NCI-H2081 treated with DMSO at 0.1 percent for 48 hours (cell line): Measurements from ENCODE around the gene CD7.
A peak's percentile ranks its signal among the peaks of the same experiment; 100 is the strongest.

ENCODE experiments used
- DNase-seq: peaks from one replicate; lab custom pipeline; 2025; lab: John Stamatoyannopoulos, UW

The CD7 gene

DNA sequence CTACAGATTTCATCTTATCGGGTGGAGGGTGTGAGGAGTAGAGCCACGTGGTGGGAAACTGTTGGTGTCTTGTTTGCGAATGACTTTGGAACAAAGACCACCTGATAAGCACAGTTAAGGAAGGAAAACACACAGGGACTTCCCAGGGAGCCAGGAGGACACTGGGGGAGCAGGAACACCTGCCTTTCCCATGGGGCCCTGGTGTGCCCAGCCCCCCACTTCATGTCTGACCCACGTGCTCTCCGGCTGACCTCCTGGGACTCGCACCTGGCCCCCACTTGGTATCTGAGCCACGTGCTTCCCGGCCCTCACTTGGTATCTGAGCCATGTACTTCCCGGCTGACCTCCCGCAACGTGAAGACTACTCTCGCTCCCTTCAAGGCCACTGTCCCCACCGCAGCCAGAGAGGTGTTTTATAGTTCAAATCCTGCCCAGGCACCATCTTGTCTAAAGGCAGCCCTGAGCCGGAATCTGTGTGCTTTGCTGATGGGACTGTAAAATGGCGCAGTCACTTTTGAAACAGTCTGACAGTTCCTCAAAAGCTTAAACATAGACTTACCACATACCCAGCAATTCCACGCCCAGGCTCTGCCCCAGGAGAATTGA lies 38.5 kb downstream of the CD7 start:
- no peak for DNase-seq

DNA sequence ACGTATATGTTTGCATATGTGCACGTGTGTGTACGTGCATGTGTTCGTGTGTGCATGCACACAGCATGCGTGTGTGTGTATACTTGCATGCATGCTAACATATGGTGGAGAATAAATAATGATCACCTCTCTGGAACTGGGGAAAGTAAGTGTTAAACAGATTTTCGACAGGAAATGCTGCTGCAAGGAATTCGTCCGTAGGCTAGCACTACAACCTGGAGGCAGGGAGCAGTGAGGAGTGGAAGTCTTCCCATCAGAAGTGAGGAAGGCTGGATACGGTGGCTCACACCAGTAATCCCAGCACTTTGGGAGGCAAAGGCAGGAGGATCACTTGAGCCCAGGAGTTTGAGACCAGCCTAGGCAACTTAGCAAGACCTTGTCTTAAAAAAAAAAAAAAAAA lies 39.1 kb downstream of the CD7 start:
- DNase-seq: no peak

DNA sequence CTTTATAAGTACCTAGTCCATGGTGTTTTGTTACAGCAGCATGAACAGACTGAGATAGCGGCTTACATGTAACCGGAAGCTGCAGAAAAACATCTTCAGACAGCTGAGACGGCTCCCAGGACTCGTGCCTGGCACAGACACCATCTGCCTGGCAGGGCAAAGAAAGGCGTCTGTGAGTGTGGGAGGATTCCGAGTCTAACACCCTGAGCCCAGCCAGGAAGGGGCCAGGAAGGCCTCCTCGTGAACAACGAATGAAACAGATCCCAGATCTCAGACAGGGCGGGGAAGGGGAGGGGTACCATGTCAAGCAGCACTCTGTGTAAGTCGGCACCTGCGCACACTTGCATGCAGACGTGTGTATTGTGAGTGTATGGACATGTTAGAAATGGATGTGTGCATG lies 39.6 kb downstream of the CD7 start:
- no peak for DNase-seq

DNA sequence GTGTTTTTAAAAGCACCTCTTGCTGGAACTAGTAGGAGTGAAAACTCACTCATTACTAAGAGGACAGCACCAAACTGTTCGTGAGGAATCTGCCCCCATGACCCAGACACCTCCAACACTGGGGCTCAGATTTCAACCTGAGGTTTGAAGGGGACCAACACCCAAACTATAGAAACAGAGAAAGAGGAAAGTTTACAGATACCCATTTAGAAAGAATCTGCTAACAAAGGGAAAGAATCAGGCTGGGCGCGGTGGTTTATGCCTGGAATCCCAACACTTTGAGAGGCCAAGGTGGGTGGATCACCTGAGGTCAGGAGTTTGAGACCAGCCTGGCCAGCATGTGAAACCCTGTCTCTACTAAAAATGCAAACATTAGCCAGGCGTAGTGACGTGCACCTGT lies 40.5 kb downstream of the CD7 start:
- DNase-seq: no peak

DNA sequence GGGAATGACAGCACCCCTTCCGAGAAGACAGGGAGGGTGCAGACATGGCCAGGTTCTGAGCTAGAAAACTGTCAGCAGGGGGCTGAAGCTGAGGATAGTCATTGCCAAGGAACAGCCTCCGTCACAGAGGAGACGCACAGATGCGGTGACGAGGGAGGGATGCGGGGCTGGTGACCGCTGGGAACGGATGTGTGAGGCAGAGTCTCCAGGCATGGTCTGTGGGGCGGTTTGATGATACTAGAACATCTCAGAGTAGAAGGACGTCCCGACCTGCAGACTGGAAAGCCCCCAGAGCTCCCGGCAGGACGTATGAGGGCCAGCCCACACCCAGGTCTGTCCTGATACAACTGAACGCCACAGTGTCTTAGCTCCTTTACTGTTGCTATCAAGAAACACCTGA lies 42.1 kb downstream of the CD7 start:
- DNase-seq: no peak

DNA sequence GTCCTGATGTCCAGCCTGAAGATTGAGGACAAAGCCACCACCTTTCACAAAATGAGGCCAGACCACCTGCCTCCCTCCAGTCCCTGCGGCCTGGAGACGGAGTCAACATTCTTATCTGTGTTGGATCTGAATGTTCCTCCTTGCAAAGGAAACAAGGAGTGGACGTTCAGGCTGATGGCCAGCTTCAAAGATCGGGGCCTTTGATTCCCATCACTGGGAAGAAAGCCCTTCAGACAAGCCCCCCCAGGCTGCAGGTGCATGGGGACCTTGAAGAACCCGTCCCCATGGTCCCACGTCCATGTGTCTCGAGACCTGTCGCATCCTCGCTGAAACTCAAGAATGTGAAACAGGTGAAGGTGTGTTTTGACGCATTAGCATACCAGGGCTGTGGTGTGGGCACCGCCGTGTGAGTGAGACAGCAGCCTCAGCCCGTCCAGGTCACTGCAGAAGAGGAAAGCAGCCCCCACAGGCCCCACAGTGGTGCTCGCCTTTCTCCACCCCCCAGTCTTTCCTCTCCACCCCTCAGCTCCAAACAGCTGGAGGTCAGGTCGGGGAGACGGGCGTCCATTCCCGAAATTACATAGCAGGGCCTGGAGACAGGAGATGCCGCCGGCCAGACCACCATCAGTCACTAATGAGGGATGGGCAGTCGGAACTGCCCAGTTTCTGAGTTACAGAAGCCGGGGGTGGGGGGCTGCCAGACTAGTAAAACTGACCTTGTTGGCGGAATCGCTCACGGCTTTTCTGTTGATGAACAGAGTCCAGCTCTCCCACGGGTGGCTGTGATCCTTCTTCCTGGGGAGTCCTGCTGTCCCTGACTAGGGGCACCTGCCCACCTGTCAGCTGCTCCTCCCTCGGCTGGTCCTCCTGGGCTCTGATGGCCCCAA lies 43.0 kb downstream of the CD7 start:
- DNase-seq: no peak

DNA sequence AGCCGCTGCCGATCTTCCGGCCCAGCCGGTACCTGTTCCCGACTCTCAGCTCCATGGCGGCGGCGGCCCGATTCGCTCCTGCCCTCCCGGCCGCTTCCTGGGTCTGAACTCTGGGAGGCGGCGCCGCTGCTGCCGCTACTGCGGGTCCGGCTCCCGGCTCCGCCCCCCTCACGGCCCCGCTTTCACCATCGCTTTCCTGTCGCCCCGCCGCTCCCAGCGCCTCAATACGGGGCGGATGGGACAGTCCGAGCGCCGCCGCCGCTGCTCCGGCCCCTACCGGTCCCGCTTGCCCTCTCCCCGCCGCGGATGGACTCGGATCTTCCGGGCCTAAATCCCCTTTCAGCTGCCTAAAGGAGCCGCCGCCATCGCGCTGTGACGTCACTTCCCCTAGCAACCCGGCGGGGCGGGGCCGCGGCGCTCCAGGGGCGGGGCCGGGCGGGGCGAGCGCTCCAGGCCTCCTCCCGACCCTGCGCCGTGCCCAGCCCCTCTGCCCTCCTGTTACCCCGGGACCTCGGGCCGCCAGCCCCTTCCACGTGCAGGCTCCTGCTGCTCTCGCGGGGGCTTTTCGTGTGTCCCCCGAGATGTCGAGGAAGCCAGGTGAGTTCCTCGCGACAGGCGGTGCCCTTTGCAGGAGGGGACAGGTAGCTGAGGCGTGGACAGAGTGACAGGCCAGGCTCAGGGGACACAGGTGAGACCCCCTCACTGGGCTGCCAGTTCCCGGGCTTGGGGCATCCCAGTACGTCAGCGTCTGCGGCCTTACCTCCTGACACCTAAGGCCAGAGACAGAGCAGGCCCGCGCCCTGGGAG lies 43.9 kb downstream of the CD7 start, which contains the start of gene CSNK1D:
TSS of gene CSNK1D (minus strand) at position 374 of the 807 bp plus-strand sequence. CDS start at position 55, 319 bp downstream.
- DNase-seq: peak; percentile 39

DNA sequence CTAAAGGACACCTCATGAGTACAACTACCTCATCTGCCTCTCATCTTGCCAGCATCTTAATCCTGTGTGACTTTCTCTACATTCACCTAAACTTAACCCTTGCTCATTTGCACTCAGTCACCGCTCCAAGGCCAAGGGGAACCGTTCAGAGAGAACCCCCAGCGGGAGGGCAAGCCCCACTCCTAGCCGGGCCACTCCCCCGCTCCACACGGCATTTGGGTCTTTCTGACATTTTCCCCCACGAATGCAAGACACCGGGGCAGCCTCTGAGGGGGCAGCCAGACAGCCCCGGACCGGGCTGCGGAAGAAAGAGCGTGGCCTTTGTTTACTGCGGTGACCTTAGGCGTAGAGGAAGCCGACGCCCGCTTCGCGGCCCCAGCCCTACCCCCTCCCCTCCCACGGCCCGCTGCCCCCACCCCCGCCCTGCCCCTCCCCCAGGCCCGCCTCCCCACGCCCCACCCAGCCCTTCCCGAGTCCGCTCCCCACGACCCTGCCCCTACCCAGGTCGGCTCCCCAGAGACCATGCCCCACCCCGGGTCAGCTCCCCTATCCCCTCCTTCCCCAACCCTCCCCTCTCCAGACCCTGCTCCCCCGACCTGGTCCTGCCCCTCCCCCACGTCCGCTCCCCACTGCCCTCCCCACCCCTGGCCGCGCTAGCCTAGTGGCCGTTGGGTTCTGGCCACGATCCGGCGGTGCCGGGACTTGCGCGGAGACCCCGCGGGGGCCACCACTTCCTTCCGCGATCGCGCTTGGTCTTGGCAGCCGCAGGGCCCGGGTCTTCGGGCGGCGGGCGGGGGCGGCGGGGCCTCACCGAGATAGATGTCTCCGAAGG lies 44.7 kb downstream of the CD7 start:
- DNase-seq: no peak

DNA sequence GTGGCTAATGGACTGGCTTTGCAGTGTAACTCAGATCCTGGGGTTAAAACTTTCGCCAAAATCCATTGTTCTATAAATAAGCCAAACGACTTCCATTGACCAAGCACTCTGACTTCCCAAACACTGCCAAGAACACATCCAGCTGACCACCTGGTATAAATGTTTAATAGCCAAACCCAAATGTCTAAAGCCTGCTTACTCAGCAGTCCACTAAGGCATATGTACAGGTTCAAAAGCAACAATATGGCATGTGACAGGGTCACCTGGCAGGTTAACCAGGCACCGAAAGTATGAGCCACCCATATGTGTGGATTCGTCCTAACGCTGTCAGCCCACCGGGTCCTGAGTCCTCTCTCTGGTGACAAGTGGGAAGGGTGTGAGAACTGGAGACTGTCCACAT lies 46.0 kb downstream of the CD7 start:
- no peak for DNase-seq

DNA sequence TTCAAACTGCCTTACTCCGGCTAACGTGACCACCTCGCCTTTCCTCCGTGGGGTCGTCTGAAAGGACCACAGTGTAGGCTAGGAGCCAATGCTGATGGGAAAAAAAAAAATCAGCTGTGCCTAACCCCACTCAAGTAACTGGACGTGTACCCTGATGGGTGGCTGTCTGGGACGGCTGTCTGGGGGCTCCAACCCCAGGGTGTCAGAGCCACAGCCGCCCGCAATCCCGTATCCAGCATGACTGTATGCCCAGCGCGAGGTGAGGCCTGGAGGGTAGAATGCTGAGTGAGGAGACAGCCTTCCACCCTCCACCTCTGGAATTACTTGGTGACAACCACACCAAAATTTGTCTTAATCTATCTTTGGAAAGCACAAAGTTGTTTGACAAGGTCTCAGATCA lies 46.8 kb downstream of the CD7 start:
- no peak for DNase-seq

DNA sequence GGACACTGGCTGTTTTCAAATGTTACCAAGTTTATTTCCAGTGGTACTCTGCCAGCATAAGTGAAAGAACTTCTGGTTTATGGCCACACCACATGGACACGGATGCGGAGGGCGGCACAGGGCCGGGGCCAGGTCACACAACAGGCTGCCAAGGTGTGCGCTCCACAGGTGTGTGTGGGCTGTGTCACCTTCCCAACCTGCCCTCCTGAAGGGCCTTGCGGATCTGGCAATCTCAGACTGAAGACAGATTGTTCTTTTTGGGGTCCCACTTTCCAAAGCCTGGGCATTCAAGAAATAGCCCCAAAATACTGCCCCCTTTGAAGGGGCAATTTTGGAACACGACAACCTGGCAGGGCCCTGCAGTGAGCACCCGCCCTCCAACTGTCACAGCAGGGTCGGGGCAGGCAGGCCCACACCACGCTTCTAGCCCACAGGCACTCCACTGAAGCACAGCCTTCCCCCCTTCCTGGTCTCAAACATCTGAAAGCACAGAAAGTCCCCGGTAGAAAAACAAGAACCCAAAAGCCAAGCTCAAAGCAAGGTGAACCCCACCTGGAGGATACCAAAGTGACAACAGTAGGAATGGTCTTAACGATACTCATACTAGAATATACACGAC lies 47.4 kb downstream of the CD7 start:
- no peak for DNase-seq

DNA sequence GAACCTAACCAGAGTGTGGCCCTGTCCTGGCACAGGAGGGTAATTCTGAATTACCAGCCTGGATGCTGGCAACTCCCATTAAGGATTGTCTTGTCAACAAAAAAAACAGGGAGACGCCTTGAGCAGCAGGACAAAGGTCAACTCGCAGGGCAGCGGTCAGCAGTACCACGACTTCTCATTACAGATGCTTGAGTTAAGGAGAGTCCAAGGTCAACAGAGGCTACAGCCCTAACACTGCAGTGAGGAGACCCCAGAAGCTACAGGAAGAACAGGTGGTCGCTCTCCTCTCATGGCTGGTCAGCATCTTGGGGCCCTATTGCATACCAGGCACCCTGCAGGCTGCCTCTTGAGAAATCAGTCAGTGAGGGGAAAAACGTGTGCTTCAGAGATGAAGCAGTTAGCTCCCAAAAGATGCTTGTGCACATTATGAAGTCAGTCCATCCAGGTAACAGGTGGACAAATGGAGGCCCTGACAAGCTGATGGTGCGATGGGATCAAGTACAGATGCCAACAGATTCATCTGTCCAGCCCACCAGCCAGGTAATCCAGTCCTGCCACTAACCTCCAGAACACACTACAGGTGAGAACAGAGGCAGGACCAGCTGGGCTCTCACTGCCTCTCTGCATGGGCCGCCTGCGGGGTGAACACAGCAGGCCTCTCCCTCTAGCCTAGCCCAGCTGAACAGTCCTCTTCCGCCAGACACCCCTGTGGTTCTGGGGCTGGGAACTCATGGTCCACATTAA lies 48.1 kb downstream of the CD7 start:
- DNase-seq: no peak

DNA sequence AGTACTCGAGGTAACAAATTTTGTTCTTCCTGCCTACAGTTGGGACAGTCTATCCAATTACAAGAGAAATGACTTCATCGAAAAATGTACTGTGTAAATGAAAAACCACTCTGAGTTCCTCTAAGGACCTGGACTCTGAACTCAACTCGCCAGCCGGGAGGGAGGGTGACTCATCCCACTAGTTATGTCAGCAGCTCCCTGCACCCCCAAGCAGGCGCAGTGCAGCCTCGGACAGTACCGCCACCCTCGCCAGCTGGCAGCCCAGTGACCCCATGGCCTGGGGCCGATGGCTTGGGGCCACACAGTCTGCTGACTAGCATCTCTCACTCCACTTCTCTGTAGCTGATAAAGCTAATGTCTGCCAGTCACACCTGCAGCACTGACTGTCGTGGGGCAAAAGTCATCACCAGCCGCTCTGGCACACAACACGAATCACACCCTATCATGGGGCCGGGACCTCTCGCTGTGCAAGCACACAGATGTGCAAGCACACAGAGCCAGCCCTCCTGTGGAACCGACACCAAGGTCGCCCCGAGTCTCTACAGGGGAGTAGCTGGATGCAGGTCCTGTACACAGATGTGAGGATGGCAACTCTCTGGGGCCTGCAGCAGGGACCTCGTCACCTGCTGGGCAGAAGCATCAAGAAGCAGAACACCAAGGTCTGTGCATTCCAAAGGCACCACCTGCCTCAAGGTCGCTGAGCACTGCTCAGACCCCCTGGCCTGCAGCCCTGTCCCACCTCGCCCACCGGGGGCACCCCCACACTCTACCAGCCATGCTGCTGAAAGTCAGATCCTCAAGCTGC lies 49.6 kb downstream of the CD7 start:
- no peak for DNase-seq

DNA sequence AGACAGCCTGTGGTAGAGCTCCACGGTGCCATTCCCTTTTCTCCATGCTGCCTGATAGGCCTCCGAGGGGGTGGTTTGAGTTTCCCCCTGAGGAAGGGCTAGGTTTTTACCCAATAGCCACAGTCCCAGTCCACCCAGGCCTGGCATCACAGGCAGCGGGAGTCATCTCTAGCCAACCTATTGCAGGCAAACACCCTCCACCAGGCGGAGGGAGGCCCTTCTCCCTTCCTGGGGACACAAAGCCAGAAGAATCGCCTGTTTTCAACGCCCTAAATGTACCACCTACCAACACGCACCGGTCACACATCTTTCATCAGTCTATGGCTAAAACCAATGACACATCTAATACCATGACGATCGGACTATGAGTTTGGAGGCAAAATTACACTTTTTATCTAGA lies 51.3 kb downstream of the CD7 start:
- DNase-seq: no peak
